ENCODE results near the gene GPS1.
"Not testable (repeated sequence)": the region's sequence is repeated elsewhere in the genome, so short reads cannot be mapped to it uniquely, and the experiment has no call there.

GPS1 gene

GRCh38 chr17:82036634-82037091 lies 15.0 kb upstream of the GPS1 start:
- H3K27me3 ChIP-seq (ENCODE audit: control insufficient read depth in 1 of 2, insufficient read depth in 2 of 2, low read length in 2 of 2), result no peaks in the 10 kb centered on the region
- peaks cover 0 to 7% of the 10 kb centered on the region in 2 donors for H3K36me3 ChIP-seq (ENCODE audit: control insufficient read depth in 1 of 2, insufficient read depth in 2 of 2, low read length in 2 of 2)
- peak overlapping the region; percentile 72 to 79 for H3K4me3 ChIP-seq (ENCODE audit: low read depth in 1 of 2, low read length in 2 of 2)
- H3K9ac ChIP-seq (ENCODE audit: low read depth in 1 of 2, low read length in 2 of 2), result peak overlapping the region; percentile 79 to 84
- peak overlapping the region; percentile 97 for H3K27ac ChIP-seq (ENCODE audit: low read depth, low read length)
- H3K4me1 ChIP-seq (ENCODE audit: control insufficient read depth in 1 of 2, insufficient read depth in 2 of 2, low read length in 2 of 2), result peaks cover 7 to 20% of the 10 kb centered on the region in 2 donors
- H3K9me3 ChIP-seq (ENCODE audit: control insufficient read depth in 1 of 2, low read length in 2 of 2), result no peaks in the 10 kb centered on the region

- Histone ChIP-seq H3K27me3 (ENCODE audit: control insufficient read depth in 1 of 2, insufficient read depth in 2 of 2, low read length in 2 of 2) (no peaks in the 10 kb centered on the region), H3K4me1 (ENCODE audit: control insufficient read depth in 1 of 2, insufficient read depth in 2 of 2, low read length in 2 of 2) (peaks cover 7 to 17% of the 10 kb centered on the region in 2 donors), H3K4me3 (ENCODE audit: low read depth in 1 of 2, low read length in 2 of 2) (peak within 1 kb of the TSS; percentile 72 to 79), H3K9me3 (ENCODE audit: control insufficient read depth in 1 of 2, low read length in 2 of 2) (no peaks in the 10 kb centered on the region), H3K9ac (ENCODE audit: low read depth in 1 of 2, low read length in 2 of 2) (peak within 1 kb of the TSS; percentile 79 to 84), H3K27ac (ENCODE audit: low read depth, low read length) (peak within 1 kb of the TSS; percentile 97), H3K36me3 (ENCODE audit: control insufficient read depth in 1 of 2, insufficient read depth in 2 of 2, low read length in 2 of 2) (peaks cover 0 to 7% of the 10 kb centered on the region in 2 donors)
These were observed 14.4 kb upstream of the GPS1 start, which contains the start of gene DCXR for GRCh38 chr17:82037092-82037888. Gene DCXR, minus strand, starts transcription at chr17:82037697. Its CDS starts 15 bp downstream, at chr17:82037682.

- Histone ChIP-seq H3K27me3 (ENCODE audit: control insufficient read depth in 1 of 2, insufficient read depth in 2 of 2, low read length in 2 of 2) (no peaks in the 10 kb centered on the region), H3K4me3 (ENCODE audit: low read depth in 1 of 2, low read length in 2 of 2) (peak overlapping the region; percentile 59 to 72), H3K9me3 (ENCODE audit: control insufficient read depth in 1 of 2, low read length in 2 of 2) (no peaks in the 10 kb centered on the region), H3K4me1 (ENCODE audit: control insufficient read depth in 1 of 2, insufficient read depth in 2 of 2, low read length in 2 of 2) (peaks cover 7 to 16% of the 10 kb centered on the region in 2 donors), H3K9ac (ENCODE audit: low read depth in 1 of 2, low read length in 2 of 2) (peak overlapping the region in 1 of 2 donors; percentile 20), H3K36me3 (ENCODE audit: control insufficient read depth in 1 of 2, insufficient read depth in 2 of 2, low read length in 2 of 2) (peaks cover 0 to 7% of the 10 kb centered on the region in 2 donors), H3K27ac (ENCODE audit: low read depth, low read length) (peak overlapping the region; percentile 97)
These were observed 13.9 kb upstream of the GPS1 start for GRCh38 chr17:82037889-82038195.

- peaks cover 7 to 16% of the 10 kb centered on the region in 2 donors for H3K4me1 ChIP-seq (ENCODE audit: control insufficient read depth in 1 of 2, insufficient read depth in 2 of 2, low read length in 2 of 2)
- not testable (repeated sequence) for H3K27ac ChIP-seq (ENCODE audit: low read depth, low read length); H3K4me3 ChIP-seq (ENCODE audit: low read depth in 1 of 2, low read length in 2 of 2); H3K9me3 ChIP-seq (ENCODE audit: control insufficient read depth in 1 of 2, low read length in 2 of 2); H3K36me3 ChIP-seq (ENCODE audit: control insufficient read depth in 1 of 2, insufficient read depth in 2 of 2, low read length in 2 of 2); H3K9ac ChIP-seq (ENCODE audit: low read depth in 1 of 2, low read length in 2 of 2); H3K27me3 ChIP-seq (ENCODE audit: control insufficient read depth in 1 of 2, insufficient read depth in 2 of 2, low read length in 2 of 2)
These were observed 12.8 kb upstream of the GPS1 start for GRCh38 chr17:82038796-82039409.

- H3K9ac ChIP-seq (ENCODE audit: low read depth in 1 of 2, low read length in 2 of 2), result no peak overlapping the region
- H3K36me3 ChIP-seq (ENCODE audit: control insufficient read depth in 1 of 2, insufficient read depth in 2 of 2, low read length in 2 of 2), result peaks cover 0 to 7% of the 10 kb centered on the region in 2 donors
- no peaks in the 10 kb centered on the region for H3K27me3 ChIP-seq (ENCODE audit: control insufficient read depth in 1 of 2, insufficient read depth in 2 of 2, low read length in 2 of 2)
- H3K4me3 ChIP-seq (ENCODE audit: low read depth in 1 of 2, low read length in 2 of 2), result no peak overlapping the region
- H3K9me3 ChIP-seq (ENCODE audit: control insufficient read depth in 1 of 2, low read length in 2 of 2), result no peaks in the 10 kb centered on the region
- H3K27ac ChIP-seq (ENCODE audit: low read depth, low read length), result no peak overlapping the region
- peaks cover 7 to 16% of the 10 kb centered on the region in 2 donors for H3K4me1 ChIP-seq (ENCODE audit: control insufficient read depth in 1 of 2, insufficient read depth in 2 of 2, low read length in 2 of 2)
These were observed 11.9 kb upstream of the GPS1 start for GRCh38 chr17:82039695-82040299.

- Histone ChIP-seq H3K27ac (ENCODE audit: low read depth, low read length) (no peak overlapping the region), H3K4me3 (ENCODE audit: low read depth in 1 of 2, low read length in 2 of 2) (no peak overlapping the region), H3K9me3 (ENCODE audit: control insufficient read depth in 1 of 2, low read length in 2 of 2) (no peaks in the 10 kb centered on the region), H3K9ac (ENCODE audit: low read depth in 1 of 2, low read length in 2 of 2) (no peak overlapping the region), H3K36me3 (ENCODE audit: control insufficient read depth in 1 of 2, insufficient read depth in 2 of 2, low read length in 2 of 2) (no peaks in the 10 kb centered on the region), H3K4me1 (ENCODE audit: control insufficient read depth in 1 of 2, insufficient read depth in 2 of 2, low read length in 2 of 2) (peaks cover 5 to 13% of the 10 kb centered on the region in 2 donors), H3K27me3 (ENCODE audit: control insufficient read depth in 1 of 2, insufficient read depth in 2 of 2, low read length in 2 of 2) (no peaks in the 10 kb centered on the region)
These were observed 10.4 kb upstream of the GPS1 start for GRCh38 chr17:82041144-82041814.

GRCh38 chr17:82042649-82043048 lies 9.0 kb upstream of the GPS1 start:
- H3K9me3 ChIP-seq (ENCODE audit: control insufficient read depth in 1 of 2, low read length in 2 of 2), result no peaks in the 10 kb centered on the region
- peaks cover 0 to 5% of the 10 kb centered on the region in 2 donors for H3K4me1 ChIP-seq (ENCODE audit: control insufficient read depth in 1 of 2, insufficient read depth in 2 of 2, low read length in 2 of 2)
- H3K9ac ChIP-seq (ENCODE audit: low read depth in 1 of 2, low read length in 2 of 2), result no peak overlapping the region
- H3K27ac ChIP-seq (ENCODE audit: low read depth, low read length), result no peak overlapping the region
- H3K27me3 ChIP-seq (ENCODE audit: control insufficient read depth in 1 of 2, insufficient read depth in 2 of 2, low read length in 2 of 2), result no peaks in the 10 kb centered on the region
- no peak overlapping the region for H3K4me3 ChIP-seq (ENCODE audit: low read depth in 1 of 2, low read length in 2 of 2)
- peaks cover 0 to 5% of the 10 kb centered on the region in 2 donors for H3K36me3 ChIP-seq (ENCODE audit: control insufficient read depth in 1 of 2, insufficient read depth in 2 of 2, low read length in 2 of 2)

GRCh38 chr17:82043507-82043906 lies 8.2 kb upstream of the GPS1 start:
- Histone ChIP-seq H3K4me3 (ENCODE audit: low read depth in 1 of 2, low read length in 2 of 2) (no peak overlapping the region), H3K36me3 (ENCODE audit: control insufficient read depth in 1 of 2, insufficient read depth in 2 of 2, low read length in 2 of 2) (peaks cover 0 to 12% of the 10 kb centered on the region in 2 donors), H3K9me3 (ENCODE audit: control insufficient read depth in 1 of 2, low read length in 2 of 2) (no peaks in the 10 kb centered on the region), H3K9ac (ENCODE audit: low read depth in 1 of 2, low read length in 2 of 2) (no peak overlapping the region), H3K4me1 (ENCODE audit: control insufficient read depth in 1 of 2, insufficient read depth in 2 of 2, low read length in 2 of 2) (no peaks in the 10 kb centered on the region), H3K27ac (ENCODE audit: low read depth, low read length) (no peak overlapping the region), H3K27me3 (ENCODE audit: control insufficient read depth in 1 of 2, insufficient read depth in 2 of 2, low read length in 2 of 2) (no peaks in the 10 kb centered on the region)

- Histone ChIP-seq H3K27ac (ENCODE audit: low read depth, low read length) (no peak overlapping the region), H3K27me3 (ENCODE audit: control insufficient read depth in 1 of 2, insufficient read depth in 2 of 2, low read length in 2 of 2) (no peaks in the 10 kb centered on the region), H3K4me1 (ENCODE audit: control insufficient read depth in 1 of 2, insufficient read depth in 2 of 2, low read length in 2 of 2) (peaks cover 0 to 11% of the 10 kb centered on the region in 2 donors), H3K36me3 (ENCODE audit: control insufficient read depth in 1 of 2, insufficient read depth in 2 of 2, low read length in 2 of 2) (peaks cover 0 to 14% of the 10 kb centered on the region in 2 donors), H3K9me3 (ENCODE audit: control insufficient read depth in 1 of 2, low read length in 2 of 2) (no peaks in the 10 kb centered on the region), H3K4me3 (ENCODE audit: low read depth in 1 of 2, low read length in 2 of 2) (no peak overlapping the region), H3K9ac (ENCODE audit: low read depth in 1 of 2, low read length in 2 of 2) (no peak overlapping the region)
These were observed 5.7 kb upstream of the GPS1 start for GRCh38 chr17:82045936-82046484.
